ENCODE data around the gene SNX13. TPM values are rescaled to one million over a fixed set of nuclear protein-coding genes. Genes with fewer than 3 reads are reported as not detected.

Gene SNX13
- total and polyA plus RNA-seq, 2 of the 4 experiments (the other 2 are of a cell fraction): 9.0 to 24.9 TPM

DNA sequence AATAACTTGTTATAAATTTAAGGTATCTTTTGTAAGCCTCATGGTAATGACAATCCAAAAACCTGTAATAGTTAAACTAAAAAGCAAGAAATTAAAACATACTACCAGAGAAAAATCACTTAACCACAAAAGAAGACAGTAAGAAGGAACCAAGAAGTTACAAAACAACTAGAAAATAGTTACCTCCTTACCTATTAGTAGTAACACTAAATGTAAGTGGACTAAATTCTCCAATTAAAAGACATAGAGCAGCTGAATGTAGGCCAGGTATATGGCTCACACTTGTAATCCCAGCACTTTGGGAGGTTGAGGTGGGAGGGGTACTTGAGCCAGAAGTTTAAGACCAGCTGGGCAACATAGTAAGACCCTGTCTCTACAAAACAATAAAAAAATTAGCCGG, 84.0 kb downstream of the SNX13 start:
- Histone ChIP-seq H4K20me1 (ENCODE audit: insufficient read depth, low read length) (no peaks in the 10 kb centered on the region), H2BK15ac (ENCODE audit: low read depth, low read length) (no peak overlapping the region), H3K9me3 (ENCODE audit: control insufficient read depth, insufficient read depth, low read length) (peaks cover 3% of the 10 kb centered on the region), H3K23ac (ENCODE audit: low read depth, low read length) (no peak overlapping the region), H3K4me1 (ENCODE audit: control insufficient read depth, insufficient read depth, low read length) (no peaks in the 10 kb centered on the region), H3K79me1 (ENCODE audit: low read depth in 1 of 2, low read length in 2 of 2) (no peaks in the 10 kb centered on the region; a peak in 1 of 4 replicates), H3K4ac (ENCODE audit: low read depth, low read length) (no peak overlapping the region), H3K4me3 (ENCODE audit: insufficient read depth, low read depth, low read length) (no peak overlapping the region), H3K18ac (ENCODE audit: low read depth, low read length) (no peak overlapping the region), H3K36me3 (ENCODE audit: control insufficient read depth, insufficient read depth, low read length) (peaks cover 6% of the 10 kb centered on the region; the same call in 1 of the 2 replicates), H3K4me2 (ENCODE audit: low read depth, low read length) (no peak overlapping the region), H2BK20ac (ENCODE audit: low read depth, low read length) (no peak overlapping the region), H2AK5ac (ENCODE audit: low read depth, low read length) (no peak overlapping the region), H3K14ac (replicated peaks; ENCODE audit: low read depth, low read length) (no peak overlapping the region), H2AFZ (replicated peaks; ENCODE audit: low read length, poor library complexity) (no peak overlapping the region), H4K5ac (ENCODE audit: low read depth, low read length) (no peak overlapping the region), H3K9me1 (ENCODE audit: insufficient read depth, low read length) (no peaks in the 10 kb centered on the region), H3K27me3 (ENCODE audit: control insufficient read depth, insufficient read depth, low read length) (no peaks in the 10 kb centered on the region), H2AK9ac (replicated peaks; ENCODE audit: low read depth, low read length, poor library complexity) (no peak overlapping the region), H3K56ac (ENCODE audit: extremely low read depth, insufficient read depth, low read length) (no peak overlapping the region), H3K9ac (ENCODE audit: low read depth, low read length) (no peak overlapping the region), H2BK120ac (ENCODE audit: low read depth, low read length) (no peak overlapping the region), H4K8ac (ENCODE audit: low read depth in 2 of 2, low read length in 2 of 2) (no peak overlapping the region), H3K27ac (ENCODE audit: insufficient read depth, low read length) (no peak overlapping the region), H4K91ac (ENCODE audit: insufficient read depth, low read depth, low read length) (no peak overlapping the region), H2BK5ac (ENCODE audit: low read depth, low read length, poor library complexity, severe bottlenecking) (no peak overlapping the region)
- CTCF ChIA-PET: no interaction called here
- TF ChIP-seq FOS (IDR thresholded peaks at IDR 0.05; ENCODE audit: low read depth, low read length) (no peak), POLR2A (IDR thresholded peaks at IDR 0.05; ENCODE audit: low read depth, low read length) (no peak), MXI1 (IDR thresholded peaks at IDR 0.05; ENCODE audit: borderline replicate concordance, low read depth, low read length) (no peak), CEBPB (IDR thresholded peaks at IDR 0.05; ENCODE audit: low read depth, low read length) (no peak), RCOR1 (IDR thresholded peaks at IDR 0.05; ENCODE audit: insufficient replicate concordance, low read length) (no peak), MAFK (IDR thresholded peaks at IDR 0.05; ENCODE audit: low read depth, low read length) (no peak), CHD1 (IDR thresholded peaks at IDR 0.05; ENCODE audit: low read depth, low read length) (no peak), NFE2L2 (IDR thresholded peaks at IDR 0.05; ENCODE audit: low read depth, low read length) (no peak), MAZ (IDR thresholded peaks at IDR 0.05; ENCODE audit: borderline replicate concordance, low read depth, low read length) (no peak), RFX5 (IDR thresholded peaks at IDR 0.05; ENCODE audit: low read depth, low read length) (no peak), USF2 (IDR thresholded peaks at IDR 0.05; ENCODE audit: low read depth, low read length) (no peak), RAD21 (IDR thresholded peaks at IDR 0.05; ENCODE audit: low read length) (no peak), SMC3 (IDR thresholded peaks at IDR 0.05; ENCODE audit: low read depth, low read length) (no peak), BHLHE40 (IDR thresholded peaks at IDR 0.05; ENCODE audit: low read depth, low read length) (no peak)
- TF ChIP-seq, protein P1, sequence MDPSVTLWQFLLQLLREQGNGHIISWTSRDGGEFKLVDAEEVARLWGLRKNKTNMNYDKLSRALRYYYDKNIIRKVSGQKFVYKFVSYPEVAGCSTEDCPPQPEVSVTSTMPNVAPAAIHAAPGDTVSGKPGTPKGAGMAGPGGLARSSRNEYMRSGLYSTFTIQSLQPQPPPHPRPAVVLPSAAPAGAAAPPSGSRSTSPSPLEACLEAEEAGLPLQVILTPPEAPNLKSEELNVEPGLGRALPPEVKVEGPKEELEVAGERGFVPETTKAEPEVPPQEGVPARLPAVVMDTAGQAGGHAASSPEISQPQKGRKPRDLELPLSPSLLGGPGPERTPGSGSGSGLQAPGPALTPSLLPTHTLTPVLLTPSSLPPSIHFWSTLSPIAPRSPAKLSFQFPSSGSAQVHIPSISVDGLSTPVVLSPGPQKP (IDR thresholded peaks at IDR 0.05; ENCODE audit: borderline replicate concordance, low read depth, low read length): no peak
- TF ChIP-seq, protein P2, sequence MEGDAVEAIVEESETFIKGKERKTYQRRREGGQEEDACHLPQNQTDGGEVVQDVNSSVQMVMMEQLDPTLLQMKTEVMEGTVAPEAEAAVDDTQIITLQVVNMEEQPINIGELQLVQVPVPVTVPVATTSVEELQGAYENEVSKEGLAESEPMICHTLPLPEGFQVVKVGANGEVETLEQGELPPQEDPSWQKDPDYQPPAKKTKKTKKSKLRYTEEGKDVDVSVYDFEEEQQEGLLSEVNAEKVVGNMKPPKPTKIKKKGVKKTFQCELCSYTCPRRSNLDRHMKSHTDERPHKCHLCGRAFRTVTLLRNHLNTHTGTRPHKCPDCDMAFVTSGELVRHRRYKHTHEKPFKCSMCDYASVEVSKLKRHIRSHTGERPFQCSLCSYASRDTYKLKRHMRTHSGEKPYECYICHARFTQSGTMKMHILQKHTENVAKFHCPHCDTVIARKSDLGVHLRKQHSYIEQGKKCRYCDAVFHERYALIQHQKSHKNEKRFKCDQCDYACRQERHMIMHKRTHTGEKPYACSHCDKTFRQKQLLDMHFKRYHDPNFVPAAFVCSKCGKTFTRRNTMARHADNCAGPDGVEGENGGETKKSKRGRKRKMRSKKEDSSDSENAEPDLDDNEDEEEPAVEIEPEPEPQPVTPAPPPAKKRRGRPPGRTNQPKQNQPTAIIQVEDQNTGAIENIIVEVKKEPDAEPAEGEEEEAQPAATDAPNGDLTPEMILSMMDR (conservative IDR thresholded peaks at IDR 0.05; ENCODE audit: low read depth, low read length): no peak
- DNase-seq (no peak), ATAC-seq (ENCODE audit: low read depth) (no peak)
- in situ Hi-C loops (cut with MboI; ENCODE audit: low sequenced_read_pairs) (no loop called here), intact Hi-C loops (cut with micrococcal nuclease) (no loop called here), dilution Hi-C loops (cut with HindIII; ENCODE audit: low sequenced_read_pairs, unreplicated experiment) (no loop called here)
- WGBS, 2 experiments (ENCODE audit: extremely low coverage in 2 of 2, insufficient read length in 1 of 2): no CpG with 5 or more reads among the region's 1 CpG
- POLR2A ChIA-PET (ENCODE audit: unreplicated experiment): no interaction called here
- no TSS peak for BruUV-seq (replicated peaks)
